DOHH2 (cell line): ENCODE data around the gene SKOR1.

ENCODE experiments used
- H3F3A ChIP-seq: fragments of 200-600 bp; sonication (generic), shearing (Covaris generic); 2 replicates; pipeline ENCODE4 v1.6.0; 2016; ENCODE audit warnings: antibody characterized with exemption, mild to moderate bottlenecking; ENCODE audit not compliant: control insufficient read depth, insufficient read depth
- H3K27ac ChIP-seq: fragments of 200-600 bp; sonication (generic); 2 replicates; pipeline ENCODE4 v1.5.1; 2014; ENCODE audit warnings: low read depth, mild to moderate bottlenecking, low read length, moderate library complexity
- H3K27me3 ChIP-seq: fragments of 200-600 bp; sonication (generic); 2 replicates; pipeline ENCODE4 v1.6.1; 2014; ENCODE audit warnings: mild to moderate bottlenecking, low read length, mixed read lengths; ENCODE audit not compliant: control insufficient read depth
- H3K36me3 ChIP-seq: fragments of 200-600 bp; sonication (generic); 2 replicates; pipeline ENCODE4 v1.6.1; 2014; ENCODE audit warnings: mild to moderate bottlenecking, low read length, moderate library complexity, mixed read lengths; ENCODE audit not compliant: control insufficient read depth
- H3K4me1 ChIP-seq: fragments of 200-600 bp; sonication (generic); 2 replicates; pipeline ENCODE4 v1.6.1; 2014; ENCODE audit warnings: mild to moderate bottlenecking, low read length, mixed read lengths; ENCODE audit not compliant: control insufficient read depth
- H3K4me2 ChIP-seq: fragments of 200-600 bp; sonication (generic); 2 replicates; pipeline ENCODE4 v1.6.0; 2014; ENCODE audit warnings: mild to moderate bottlenecking, low read length, moderate library complexity
- H3K4me3 ChIP-seq: fragments of 200-600 bp; sonication (generic); 2 replicates; pipeline ENCODE4 v1.5.1; 2014; ENCODE audit warnings: mild to moderate bottlenecking, low read length, mixed read lengths
- H3K79me2 ChIP-seq: fragments of 200-600 bp; sonication (generic); 2 replicates; pipeline ENCODE4 v1.6.1; 2014; ENCODE audit warnings: mild to moderate bottlenecking, low read length, mixed read lengths; ENCODE audit not compliant: control insufficient read depth
- H3K9me2 ChIP-seq: fragments of 200-600 bp; sonication (generic); replicated peaks from 2 replicates; pipeline ENCODE4 v1.6.1; 2014; ENCODE audit warnings: mild to moderate bottlenecking, low read length, mixed read lengths; ENCODE audit not compliant: control insufficient read depth
- H3K9me3 ChIP-seq: fragments of 200-600 bp; sonication (generic); 2 replicates; pipeline ENCODE4 v1.6.1; 2014; ENCODE audit warnings: antibody characterized with exemption, low read length, mixed read lengths; ENCODE audit not compliant: control insufficient read depth, insufficient read depth
- H4K20me1 ChIP-seq: fragments of 200-600 bp; sonication (generic); 2 replicates; pipeline ENCODE4 v1.6.0; 2014; ENCODE audit warnings: low read depth, mild to moderate bottlenecking, antibody characterized with exemption, low read length, moderate library complexity; ENCODE audit not compliant: control insufficient read depth, insufficient read depth
- EZH2phosphoT487 ChIP-seq: fragments of 200-600 bp; sonication (generic); IDR thresholded peaks from 2 replicates; pipeline ENCODE4 v1.6.1; 2017; ENCODE audit warnings: borderline replicate concordance, mild to moderate bottlenecking, antibody characterized with exemption, low read length, moderate library complexity, mixed read lengths
- TF ChIP-seq, protein P1 (sequence below): fragments of 200-600 bp; sonication (generic); IDR thresholded peaks from one replicate; pipeline ENCODE4 v1.5.1; 2014; ENCODE audit warnings: antibody characterized with exemption, mild to moderate bottlenecking, low read depth, low read length; ENCODE audit not compliant: poor library complexity, severe bottlenecking

The SKOR1 gene

DNA sequence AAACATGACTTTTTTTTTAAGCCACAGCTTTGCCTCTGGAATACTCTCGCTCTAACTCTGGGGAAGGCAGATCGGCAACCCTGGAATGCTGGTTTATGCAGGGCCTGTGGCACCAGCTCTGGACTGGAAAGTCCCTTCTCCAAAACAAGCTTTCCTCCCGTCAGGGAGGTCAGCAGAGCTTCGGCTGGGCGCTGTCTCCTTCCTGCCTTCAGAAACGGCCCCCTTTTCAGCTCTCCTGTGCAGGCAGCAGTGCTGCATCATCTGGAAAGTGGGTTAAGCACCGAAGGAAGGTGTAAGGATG, 42.7 kb upstream of the SKOR1 start:
- peaks cover 3% of the 10 kb centered on the region; the same call in 1 of the 2 replicates for H3K79me2 ChIP-seq
- peaks cover 84% of the 10 kb centered on the region for H3K4me1 ChIP-seq
- no peaks in the 10 kb centered on the region for H3K9me2 ChIP-seq
- H3K27me3 ChIP-seq, result no peaks in the 10 kb centered on the region
- no peaks in the 10 kb centered on the region for H3K9me3 ChIP-seq
- H4K20me1 ChIP-seq, result no peaks in the 10 kb centered on the region
- peaks cover 30% of the 10 kb centered on the region for H3F3A ChIP-seq
- peak overlapping the region; percentile 95 for H3K27ac ChIP-seq
- no peak for TF ChIP-seq EZH2phosphoT487
- TF ChIP-seq, protein P1, sequence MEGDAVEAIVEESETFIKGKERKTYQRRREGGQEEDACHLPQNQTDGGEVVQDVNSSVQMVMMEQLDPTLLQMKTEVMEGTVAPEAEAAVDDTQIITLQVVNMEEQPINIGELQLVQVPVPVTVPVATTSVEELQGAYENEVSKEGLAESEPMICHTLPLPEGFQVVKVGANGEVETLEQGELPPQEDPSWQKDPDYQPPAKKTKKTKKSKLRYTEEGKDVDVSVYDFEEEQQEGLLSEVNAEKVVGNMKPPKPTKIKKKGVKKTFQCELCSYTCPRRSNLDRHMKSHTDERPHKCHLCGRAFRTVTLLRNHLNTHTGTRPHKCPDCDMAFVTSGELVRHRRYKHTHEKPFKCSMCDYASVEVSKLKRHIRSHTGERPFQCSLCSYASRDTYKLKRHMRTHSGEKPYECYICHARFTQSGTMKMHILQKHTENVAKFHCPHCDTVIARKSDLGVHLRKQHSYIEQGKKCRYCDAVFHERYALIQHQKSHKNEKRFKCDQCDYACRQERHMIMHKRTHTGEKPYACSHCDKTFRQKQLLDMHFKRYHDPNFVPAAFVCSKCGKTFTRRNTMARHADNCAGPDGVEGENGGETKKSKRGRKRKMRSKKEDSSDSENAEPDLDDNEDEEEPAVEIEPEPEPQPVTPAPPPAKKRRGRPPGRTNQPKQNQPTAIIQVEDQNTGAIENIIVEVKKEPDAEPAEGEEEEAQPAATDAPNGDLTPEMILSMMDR, result no peak
- H3K4me2 ChIP-seq, result peak overlapping the region; percentile 98
- H3K4me3 ChIP-seq, result peak overlapping the region; percentile 79
- H3K36me3 ChIP-seq, result peaks cover 5% of the 10 kb centered on the region; the same call in 1 of the 2 replicates

DNA sequence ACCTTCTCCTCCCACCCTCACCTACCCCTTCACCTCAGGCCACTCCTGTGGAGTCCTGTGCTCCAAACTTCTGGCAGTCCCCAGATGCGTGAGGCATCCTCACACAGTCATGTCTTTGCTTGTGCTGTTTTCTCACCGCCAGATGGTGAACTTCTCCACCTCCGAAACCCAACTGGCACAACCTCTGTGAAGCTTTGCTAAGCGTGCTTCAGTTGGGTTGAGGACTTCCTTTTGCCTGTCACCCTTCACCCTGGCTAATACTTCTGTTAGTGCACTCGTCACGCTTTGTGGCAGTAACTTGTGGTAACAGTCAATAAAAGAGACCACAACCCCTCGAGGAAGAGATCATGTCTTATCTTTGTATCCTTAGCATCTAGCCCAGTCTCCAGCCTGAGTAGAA, 42.0 kb upstream of the SKOR1 start:
- peaks cover 90% of the 10 kb centered on the region for H3K4me1 ChIP-seq
- peaks cover 30% of the 10 kb centered on the region for H3F3A ChIP-seq
- no peaks in the 10 kb centered on the region for H4K20me1 ChIP-seq
- H3K4me3 ChIP-seq, result peak overlapping the region; percentile 79
- peaks cover 3% of the 10 kb centered on the region; the same call in 1 of the 2 replicates for H3K79me2 ChIP-seq
- H3K27ac ChIP-seq, result peak overlapping the region; percentile 95
- TF ChIP-seq, protein P1, result peak; percentile 70
- TF ChIP-seq EZH2phosphoT487, result no peak
- no peaks in the 10 kb centered on the region for H3K9me3 ChIP-seq
- H3K4me2 ChIP-seq, result peak overlapping the region; percentile 98
- no peaks in the 10 kb centered on the region for H3K27me3 ChIP-seq
- H3K9me2 ChIP-seq, result no peaks in the 10 kb centered on the region
- peaks cover 5% of the 10 kb centered on the region; the same call in 1 of the 2 replicates for H3K36me3 ChIP-seq

DNA sequence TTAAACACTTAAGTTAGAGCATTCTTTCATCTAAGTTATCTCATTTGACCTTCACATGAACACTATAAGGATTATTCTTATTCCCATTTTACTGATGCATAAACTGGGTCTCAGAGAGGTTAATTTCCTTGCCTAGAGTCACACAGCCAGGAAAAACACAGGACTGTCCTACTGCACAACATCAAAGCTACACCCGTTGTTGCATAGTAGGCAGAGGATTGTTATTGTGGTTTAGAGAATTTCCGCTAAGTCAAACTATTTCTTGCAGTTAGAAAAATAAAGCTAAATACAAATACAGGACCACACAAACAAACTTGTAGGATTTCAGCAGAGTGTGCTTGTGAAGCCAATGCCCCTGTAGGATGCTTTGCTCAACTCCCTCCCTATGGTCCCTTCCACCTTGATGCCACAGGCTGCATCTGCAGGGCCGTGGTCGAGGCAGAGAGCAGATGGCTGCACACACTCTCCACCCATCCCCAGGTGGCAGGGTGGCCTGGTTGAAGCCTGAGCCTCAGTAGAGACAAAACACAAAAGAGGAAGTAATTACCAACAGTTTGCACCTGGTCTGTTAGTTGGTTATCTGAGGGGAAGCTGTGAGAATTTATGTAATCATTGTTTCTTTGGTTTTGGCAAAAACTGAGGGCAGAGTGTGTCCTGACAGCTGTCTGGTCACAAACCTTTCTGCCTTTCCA, 41.1 kb upstream of the SKOR1 start:
- Histone ChIP-seq H3F3A (peaks cover 30% of the 10 kb centered on the region), H3K27me3 (no peaks in the 10 kb centered on the region), H3K27ac (peak overlapping the region; percentile 95), H3K79me2 (peaks cover 3% of the 10 kb centered on the region; the same call in 1 of the 2 replicates), H4K20me1 (no peaks in the 10 kb centered on the region), H3K4me1 (peaks cover 92% of the 10 kb centered on the region), H3K4me3 (peak overlapping the region; percentile 79), H3K9me2 (no peaks in the 10 kb centered on the region), H3K36me3 (peaks cover 5% of the 10 kb centered on the region; the same call in 1 of the 2 replicates), H3K4me2 (peak overlapping the region; percentile 98), H3K9me3 (no peaks in the 10 kb centered on the region)
- TF ChIP-seq, protein P1, result no peak
- no peak for TF ChIP-seq EZH2phosphoT487
